GM19099 (cell line): ENCODE results near the gene MRTO4.

ENCODE experiments used
- POLR2A ChIP-seq: IDR thresholded peaks from 3 replicates; pipeline ENCODE4 v1.6.1; 2011; ENCODE audit warnings: low read depth; ENCODE audit not compliant: insufficient read length; ENCODE audit errors: extremely low read depth

The MRTO4 gene

GRCh38 chr1:19251305-19252196, at the start of gene MRTO4, which contains the start of gene EMC1:
MRTO4 (plus strand) TSS chr1:19251805; CDS start chr1:19251836, 31 bp downstream.
EMC1 (minus strand) TSS chr1:19251524; CDS start chr1:19251509, 15 bp downstream.
- TF ChIP-seq POLR2A, result peak; percentile 93

- no peak for TF ChIP-seq POLR2A
Observed at GRCh38 chr1:19202396-19202795, 49.2 kb upstream of the MRTO4 start.

- TF ChIP-seq POLR2A, result no peak
Observed at GRCh38 chr1:19203440-19203839, 48.2 kb upstream of the MRTO4 start.

GRCh38 chr1:19204446-19205266, 46.9 kb upstream of the MRTO4 start:
- TF ChIP-seq POLR2A, result no peak

- no peak for TF ChIP-seq POLR2A
Observed at GRCh38 chr1:19205403-19205802, 46.2 kb upstream of the MRTO4 start.

GRCh38 chr1:19205845-19206244, 45.8 kb upstream of the MRTO4 start:
- no peak for TF ChIP-seq POLR2A

- no peak for TF ChIP-seq POLR2A
Observed at GRCh38 chr1:19206947-19207346, 44.7 kb upstream of the MRTO4 start.

- no peak for TF ChIP-seq POLR2A
Observed at GRCh38 chr1:19208710-19209438, 42.7 kb upstream of the MRTO4 start.

- TF ChIP-seq POLR2A, result peak; percentile 6
Observed at GRCh38 chr1:19209439-19209989, 42.1 kb upstream of the MRTO4 start.

GRCh38 chr1:19209990-19210771, 41.4 kb upstream of the MRTO4 start, which contains the start of gene UBR4:
UBR4 (minus strand) TSS chr1:19210266; CDS start chr1:19210248, 18 bp downstream.
- TF ChIP-seq POLR2A, result peak; percentile 91

- TF ChIP-seq POLR2A, result no peak
Observed at GRCh38 chr1:19210772-19211549, 40.6 kb upstream of the MRTO4 start.

GRCh38 chr1:19212167-19212566, 39.4 kb upstream of the MRTO4 start:
- TF ChIP-seq POLR2A, result no peak

- no peak for TF ChIP-seq POLR2A
Observed at GRCh38 chr1:19213580-19213979, 38.0 kb upstream of the MRTO4 start.
